ENCODE results near the gene NR2F1. TPM values are rescaled to one million over a fixed set of nuclear protein-coding genes. Genes with fewer than 3 reads are reported as not detected.

Gene NR2F1
- total and polyA plus RNA-seq, 2 donors (not counting 3 experiments of a cell fraction or from before 2014, with no cell fraction given): 21.5 to 38.7 TPM

GRCh38 chr5:93601802-93602155, 18.8 kb downstream of the NR2F1 start:
- POLR2A ChIA-PET: no interaction called here
- Histone ChIP-seq H3K4me2 (ENCODE audit: insufficient read depth, low read length) (no peak overlapping the region), H3K4me3 (replicated peaks in 1 of 3; ENCODE audit: insufficient read depth in 1 of 3, low read depth in 1 of 3, low read length in 3 of 3) (no peak overlapping the region), H2AFZ (ENCODE audit: low read depth, low read length) (no peak overlapping the region), H4K20me1 (replicated peaks; ENCODE audit: control insufficient read depth, extremely low read depth, insufficient read depth, low read length) (no peaks in the 10 kb centered on the region), H3K9me3 (replicated peaks; ENCODE audit: control insufficient read depth, insufficient read depth, low read length) (no peaks in the 10 kb centered on the region), H3K27me3 (ENCODE audit: control insufficient read depth in 2 of 2, insufficient read depth in 2 of 2, low read length in 2 of 2) (peaks cover 50 to 73% of the 10 kb centered on the region in 2 experiments), H3K36me3 (ENCODE audit: control insufficient read depth in 2 of 2, extremely low read depth in 1 of 2, insufficient read depth in 2 of 2, low read length in 2 of 2) (no peaks in the 10 kb centered on the region), H3K9me1 (replicated peaks; ENCODE audit: control insufficient read depth, extremely low read depth, insufficient read depth, low read length) (no peaks in the 10 kb centered on the region), H3K27ac (ENCODE audit: insufficient read depth, low read depth, low read length) (no peak overlapping the region), H3K4me1 (ENCODE audit: control insufficient read depth, extremely low read depth, insufficient read depth, low read length) (no peaks in the 10 kb centered on the region), H3K9ac (replicated peaks; ENCODE audit: extremely low read depth, insufficient read depth, low read length) (no peak overlapping the region), H3K79me2 (ENCODE audit: control insufficient read depth, insufficient read depth, low read length) (no peaks in the 10 kb centered on the region)
- FAIRE-seq: no peak
- TF ChIP-seq POLR2A (IDR thresholded peaks at IDR 0.05; ENCODE audit: low read depth, low read length): no peak
- no peak for TF ChIP-seq POLR2AphosphoS5 (IDR thresholded peaks at IDR 0.05; ENCODE audit: insufficient read depth, low read depth, low read length)
- TF ChIP-seq MYC (IDR thresholded peaks at IDR 0.05; ENCODE audit: low read depth, low read length): no peak
- TF ChIP-seq MAX (IDR thresholded peaks at IDR 0.05; ENCODE audit: insufficient read depth, insufficient read length): no peak
- TF ChIP-seq CTCF (IDR thresholded peaks at IDR 0.05; ENCODE audit: extremely low read depth in 1 of 2, insufficient read depth in 1 of 2, low read depth in 1 of 2, low read length in 2 of 2): no peak
- TF ChIP-seq JUN (IDR thresholded peaks at IDR 0.05; ENCODE audit: borderline replicate concordance, insufficient read depth, insufficient read length, low read depth): no peak
- no peak for TF ChIP-seq EZH2 (IDR thresholded peaks at IDR 0.05; ENCODE audit: borderline replicate concordance, low read depth, low read length, severe bottlenecking)
- no peak for TF ChIP-seq GATA2 (IDR thresholded peaks at IDR 0.05; ENCODE audit: insufficient read depth, insufficient read length, low read depth, low read length)
- no peak for TF ChIP-seq FOS (IDR thresholded peaks at IDR 0.05; ENCODE audit: borderline replicate concordance, insufficient read depth, low read length)
- intact Hi-C loops (cut with micrococcal nuclease) (no loop called here), dilution Hi-C loops (cut with MboI; ENCODE audit: extremely low pct_ligation_motif_present, low sequenced_read_pairs) (no loop called here)
- CTCF ChIA-PET: interaction anchor here (0.6 to 5.8 kb wide), 3 partner anchors 11 to 903 kb away, joined by 3 to 25 read pairs (median 3); no protein-coding TSS in a partner anchor
- DNase-seq (ENCODE audit: low read depth, low spot score): no peak
- BruUV-seq (replicated peaks): no TSS peak
